Cerebellar cortex (tissue), 1 donor: ENCODE results near the gene SIRT6.
"Not testable (repeated sequence)": the region's sequence is repeated elsewhere in the genome, so short reads cannot be mapped to it uniquely, and the experiment has no call there.

ENCODE experiments used
- DNase-seq: peaks from one replicate; pipeline ENCODE4 v3.0.0-alpha.2; 2015; ENCODE audit warnings: low spot score

Gene SIRT6

DNA sequence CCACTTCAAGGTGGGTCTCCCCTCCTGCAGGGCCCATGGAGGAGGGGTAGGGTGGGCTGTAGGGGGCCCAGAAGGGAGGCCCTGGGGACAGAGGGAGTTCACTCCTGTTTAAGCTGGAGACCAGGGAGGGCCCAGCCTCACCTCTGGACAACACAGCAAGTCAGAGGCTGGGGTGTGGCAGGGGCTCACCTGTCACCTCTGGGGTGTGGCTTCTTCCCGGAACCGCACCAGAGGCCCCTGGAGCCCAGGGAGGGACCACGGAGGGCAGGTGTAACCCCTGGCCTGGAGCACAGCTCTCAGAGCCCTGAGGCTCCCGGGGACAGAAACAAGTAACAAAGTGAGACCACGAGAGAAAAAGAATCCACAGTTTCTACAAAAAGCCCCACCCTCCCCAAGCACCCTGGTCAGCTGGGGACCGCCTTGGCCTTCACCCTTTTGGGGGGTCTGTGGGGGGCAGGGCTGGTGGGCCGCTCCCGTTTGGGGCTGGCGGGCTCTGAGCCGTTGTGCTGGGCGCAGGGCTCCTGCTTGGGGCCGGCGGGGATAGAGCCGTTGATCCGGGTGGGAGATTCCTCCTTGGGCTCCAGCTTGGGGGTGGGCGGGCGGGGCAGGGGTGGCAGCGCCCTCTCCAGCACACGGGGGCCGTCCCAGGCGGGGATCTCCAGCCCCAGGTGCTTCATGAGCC is 8.0 kb downstream of the SIRT6 start:
- DNase-seq = no peak

- no peak for DNase-seq
Measured at GRCh38 chr19:4173479-4174212, 8.7 kb downstream of the SIRT6 start.

DNA sequence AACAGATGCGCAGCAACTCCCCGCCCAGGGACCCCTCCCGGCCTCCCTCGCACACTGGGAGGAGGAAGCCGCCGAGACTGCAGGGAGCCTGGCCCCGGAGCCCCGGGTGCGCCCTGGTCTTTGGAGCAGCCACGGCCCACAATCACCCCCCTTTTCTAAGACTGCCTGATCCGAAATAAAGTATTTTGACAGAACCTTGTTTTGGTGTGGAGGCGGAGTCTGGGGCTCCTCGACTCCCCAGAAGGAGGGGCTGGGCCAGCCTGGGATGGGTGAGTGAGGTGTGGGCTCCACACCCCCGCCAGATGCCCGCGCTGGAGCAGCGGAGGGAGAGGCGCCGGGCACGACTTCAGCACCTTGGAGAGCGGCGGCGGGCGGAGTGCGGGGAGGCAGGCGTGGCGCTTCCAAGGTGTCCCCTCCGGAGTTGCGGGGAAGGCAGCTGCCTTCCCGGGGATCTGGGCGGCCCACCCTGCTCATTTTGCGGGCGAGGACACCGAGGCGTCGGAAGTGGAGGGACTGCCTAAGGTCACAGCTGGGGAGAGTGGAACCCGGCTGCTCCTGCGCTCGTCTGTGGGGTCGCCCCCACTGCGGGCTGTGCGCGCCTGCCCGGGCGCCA is 9.4 kb downstream of the SIRT6 start:
- no peak for DNase-seq

DNA sequence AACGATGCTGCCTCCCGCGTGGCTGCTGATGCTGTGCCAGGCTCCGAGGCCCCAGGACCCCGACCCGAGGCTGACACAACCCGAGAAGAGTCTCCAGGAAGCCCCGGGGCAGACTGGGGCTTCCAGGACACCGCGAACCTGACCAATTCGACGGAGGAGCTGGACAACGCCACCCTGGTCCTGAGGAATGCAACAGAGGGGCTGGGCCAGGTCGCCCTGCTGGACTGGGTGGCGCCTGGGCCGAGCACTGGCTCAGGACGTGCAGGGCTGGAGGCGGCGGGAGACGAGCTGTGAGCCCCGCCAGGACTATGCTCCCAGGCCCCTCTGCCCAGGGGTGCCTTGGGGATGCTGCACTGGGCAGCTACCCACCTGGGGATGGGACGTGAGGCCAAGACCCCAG is 10.7 kb downstream of the SIRT6 start:
- no peak for DNase-seq

DNA sequence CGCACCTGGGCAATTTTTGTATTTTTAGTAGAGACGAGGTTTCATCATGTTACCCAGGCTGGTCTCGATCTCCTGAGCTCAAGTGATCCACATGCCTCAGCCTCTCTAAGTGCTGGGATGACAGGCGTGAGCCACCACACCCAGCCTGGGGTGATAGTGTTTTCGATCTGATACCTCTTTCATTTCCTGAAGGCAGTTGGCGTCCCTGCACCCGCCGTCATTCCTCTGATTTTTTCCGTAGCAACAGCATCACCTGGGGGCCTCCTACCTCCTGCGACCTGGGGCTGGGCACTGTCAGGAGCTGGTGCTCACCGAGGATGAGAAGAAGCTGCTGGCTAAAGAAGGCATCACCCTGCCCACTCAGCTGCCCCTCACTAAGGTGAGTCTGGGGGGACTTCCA is 18.1 kb downstream of the SIRT6 start:
- no peak for DNase-seq

DNA sequence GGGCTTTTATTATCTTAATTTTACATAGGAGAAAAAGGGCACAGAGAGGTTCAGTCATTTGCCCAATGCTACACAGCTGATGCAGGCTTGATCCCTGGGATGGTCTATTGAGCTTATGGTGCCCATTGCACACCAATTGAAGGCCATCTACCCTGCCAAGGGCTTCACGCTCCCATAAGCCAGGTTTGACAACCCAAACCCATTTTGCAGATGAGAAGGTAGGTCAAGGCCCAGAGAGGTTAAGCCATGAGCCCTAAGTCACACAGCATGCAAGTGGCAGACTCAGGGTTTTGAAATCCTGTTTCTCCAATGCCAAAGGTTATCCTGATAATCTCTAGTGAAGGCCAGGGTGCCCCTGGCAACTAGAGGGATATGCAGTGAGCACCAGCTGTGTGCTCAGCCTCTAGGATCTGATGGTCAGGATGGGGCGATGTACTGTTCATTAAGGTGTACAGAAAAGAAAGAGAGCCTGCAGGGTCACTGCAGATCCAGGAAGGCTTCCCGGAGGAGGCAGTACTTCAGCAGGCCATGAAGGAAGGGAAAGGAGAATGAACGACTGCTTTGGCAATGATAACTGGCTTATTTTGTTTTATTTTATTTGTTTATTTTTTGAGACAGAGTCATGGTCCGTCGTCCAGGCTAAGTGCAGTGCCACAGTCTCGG is 20.8 kb downstream of the SIRT6 start:
- DNase-seq = no peak

DNA sequence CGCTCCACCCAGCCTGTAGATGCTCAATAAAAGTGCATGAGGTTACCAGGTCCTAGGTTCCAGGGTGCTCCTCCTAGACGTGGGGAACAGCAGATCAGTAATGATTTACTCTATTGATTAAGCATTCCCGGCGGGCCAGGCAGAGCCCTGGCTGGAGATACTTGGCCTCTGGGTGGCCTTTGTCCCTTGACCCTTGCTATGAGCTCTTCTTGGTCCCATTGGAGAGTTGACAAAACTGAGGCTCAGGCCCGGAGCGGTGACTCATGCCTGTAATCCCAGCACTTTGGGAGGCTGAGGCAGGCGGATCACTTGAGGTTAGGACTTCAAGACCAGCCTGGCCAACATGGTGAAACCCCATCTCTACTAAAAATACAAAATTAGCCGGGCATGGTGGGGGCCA is 24.4 kb downstream of the SIRT6 start:
- DNase-seq = not testable (repeated sequence)

GRCh38 chr19:4157164-4157563 is 25.2 kb downstream of the SIRT6 start:
- no peak for DNase-seq

DNA sequence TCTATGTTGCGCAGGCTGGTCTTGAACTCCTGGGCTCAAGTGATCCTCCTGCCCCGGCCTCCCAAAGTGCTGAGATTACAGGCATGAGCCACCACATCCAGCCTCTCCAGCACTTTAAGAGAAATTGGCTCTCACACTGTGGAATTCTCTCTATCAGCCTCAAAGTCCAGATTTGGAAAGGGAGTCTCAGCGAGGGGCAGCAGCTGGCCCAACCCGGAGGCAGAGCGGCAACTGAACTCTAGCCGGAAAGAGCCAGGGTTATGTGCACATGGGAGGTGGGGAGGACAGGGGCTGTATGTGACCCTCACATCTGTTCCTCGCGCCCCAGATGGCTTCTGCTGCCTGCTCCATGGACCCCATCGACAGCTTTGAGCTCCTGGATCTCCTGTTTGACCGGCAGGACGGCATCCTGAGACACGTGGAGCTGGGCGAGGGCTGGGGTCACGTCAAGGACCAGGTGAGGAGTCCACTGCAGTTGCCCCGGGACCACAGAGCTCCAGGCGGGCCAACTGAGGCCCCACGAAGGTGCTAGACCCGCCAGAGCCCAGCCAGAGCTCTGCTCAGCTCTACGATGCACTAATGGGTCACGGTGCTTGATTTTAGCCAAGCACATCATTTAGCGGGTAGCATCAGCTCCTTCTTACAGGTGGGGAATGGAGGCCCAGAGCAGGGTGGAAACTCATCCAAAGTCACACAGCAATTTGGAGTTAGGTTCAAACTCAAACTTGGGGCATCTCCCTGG is 27.6 kb downstream of the SIRT6 start:
- no peak for DNase-seq

DNA sequence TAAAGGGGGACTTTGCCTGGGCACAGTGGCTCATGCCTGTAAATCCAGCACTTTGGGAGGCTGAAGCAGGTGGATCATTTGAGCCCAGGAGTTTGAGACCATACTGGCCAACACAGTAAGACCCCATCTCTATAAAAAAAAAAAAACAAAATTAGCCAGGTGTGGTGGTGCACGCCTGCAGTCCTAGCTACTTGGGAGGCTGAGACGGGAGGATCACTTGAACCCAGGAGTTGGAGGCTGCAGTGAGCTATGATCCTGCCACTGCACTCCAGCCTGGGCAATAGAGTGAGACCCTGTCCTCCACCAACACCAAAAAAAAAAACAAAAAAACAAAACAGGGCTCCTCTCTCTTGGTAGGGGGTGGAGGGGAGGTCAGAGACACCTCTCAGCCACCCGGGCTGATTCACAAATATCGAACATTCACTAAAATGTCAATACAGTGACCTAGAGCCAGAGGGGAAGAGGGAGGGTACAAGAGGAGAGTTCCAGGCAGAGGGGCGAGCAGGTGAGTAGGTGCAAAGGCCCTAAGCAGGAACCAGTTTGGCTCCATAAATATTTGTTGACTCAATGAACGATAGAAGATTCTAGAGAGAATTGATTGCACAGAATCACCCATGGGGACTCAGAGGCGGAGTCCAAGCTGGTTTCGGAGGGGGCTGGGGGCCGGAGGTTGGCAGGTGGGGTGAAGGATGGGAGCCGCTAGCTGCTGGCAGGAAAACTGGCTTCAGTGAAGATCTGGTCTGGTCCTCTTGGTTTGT is 29.9 kb downstream of the SIRT6 start:
- DNase-seq = no peak

DNA sequence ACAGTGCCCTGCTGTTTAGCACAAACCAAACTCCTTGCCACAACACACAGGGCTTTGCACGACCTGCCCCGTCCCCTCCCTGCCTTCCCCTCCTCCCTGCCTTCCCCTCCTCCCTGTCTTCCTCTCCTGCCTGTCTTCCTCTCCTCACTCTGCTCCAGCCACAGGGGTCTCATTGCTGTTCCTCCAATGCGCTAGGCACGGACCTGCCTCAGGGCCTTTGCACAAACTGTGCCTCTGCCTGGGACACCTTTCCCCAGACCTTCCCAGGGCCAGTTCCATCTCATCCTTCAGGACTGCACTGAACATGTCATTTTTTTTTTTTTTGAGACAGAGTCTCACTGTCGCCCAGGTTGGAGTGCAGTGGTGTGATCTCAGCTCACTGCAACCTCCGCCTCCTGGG is 30.7 kb downstream of the SIRT6 start:
- no peak for DNase-seq

- no peak for DNase-seq
Measured at GRCh38 chr19:4149518-4150288, 32.7 kb downstream of the SIRT6 start.

DNA sequence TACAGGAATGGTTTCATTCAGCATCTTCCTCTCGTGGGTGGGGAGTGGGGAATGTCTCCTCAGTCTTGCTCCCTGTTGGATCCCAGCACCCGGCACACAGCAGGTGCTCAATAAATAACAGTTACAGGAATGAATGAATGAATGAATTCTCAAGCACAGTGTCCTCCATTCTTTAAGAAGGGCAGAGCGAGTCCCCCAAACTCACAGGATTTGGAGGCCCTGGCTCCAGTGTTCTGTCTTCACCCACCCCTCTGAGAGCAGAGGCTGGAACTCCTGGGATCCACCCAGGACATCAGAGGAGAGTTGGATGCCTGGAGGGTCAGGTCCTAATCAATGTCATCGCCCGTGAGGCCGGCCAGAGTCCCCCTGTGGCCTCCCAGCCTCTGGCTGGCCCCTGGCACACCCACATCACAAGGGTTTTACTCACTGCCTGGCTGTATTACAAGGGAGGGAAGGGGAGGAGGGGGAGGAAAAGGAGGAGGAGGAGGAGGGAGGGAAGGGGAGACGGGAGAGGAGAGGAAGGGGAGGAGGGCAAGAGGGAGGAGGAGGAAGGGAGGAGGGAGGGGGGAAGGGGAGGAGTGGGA is 37.6 kb downstream of the SIRT6 start:
- DNase-seq = no peak

DNA sequence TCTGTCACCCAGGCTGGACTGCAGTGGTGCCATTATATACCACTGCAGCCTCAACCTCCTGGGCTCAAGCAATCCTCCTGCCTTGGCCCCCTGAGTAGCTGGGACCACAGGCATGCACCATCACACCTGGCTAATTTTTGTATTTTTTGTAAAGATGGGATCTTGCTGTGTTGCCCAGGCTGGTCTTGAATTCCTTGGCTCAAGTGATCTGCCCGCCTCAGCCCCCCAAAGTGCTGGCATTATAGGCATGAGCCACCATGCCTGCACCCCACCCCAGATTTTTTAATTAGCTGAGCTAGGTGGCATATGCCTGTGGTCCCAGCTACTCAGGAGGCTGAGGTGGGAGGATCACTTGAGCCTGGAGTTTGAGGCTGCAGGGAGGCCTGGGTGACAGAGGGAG is 39.4 kb downstream of the SIRT6 start:
- not testable (repeated sequence) for DNase-seq

DNA sequence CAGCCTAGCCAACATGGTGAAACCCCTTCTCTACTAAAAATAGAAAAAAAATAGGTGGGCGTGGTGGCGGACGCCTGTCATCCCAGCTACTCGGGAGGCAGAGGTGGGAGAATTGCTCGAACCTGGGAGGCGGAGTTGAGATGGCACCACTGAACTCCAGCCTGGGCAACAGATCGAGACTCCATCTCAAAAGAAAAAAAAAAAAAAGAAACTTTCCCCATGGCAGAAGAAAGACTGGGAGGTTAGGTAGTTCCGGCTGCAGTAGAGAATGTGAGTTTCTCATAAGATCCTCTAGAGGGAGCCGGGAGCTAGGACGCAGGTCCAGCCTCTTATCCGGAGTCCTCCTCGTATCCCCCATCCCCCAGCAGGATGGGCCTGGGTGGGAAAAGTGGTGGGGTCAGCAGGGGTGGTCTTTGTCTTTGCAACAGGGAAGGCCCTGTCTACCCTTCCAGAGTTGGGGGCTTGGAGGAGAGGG is 42.1 kb downstream of the SIRT6 start:
- peak; percentile 70 for DNase-seq

- peak; percentile 71 for DNase-seq
Measured at GRCh38 chr19:4139614-4140236, 42.6 kb downstream of the SIRT6 start.

DNA sequence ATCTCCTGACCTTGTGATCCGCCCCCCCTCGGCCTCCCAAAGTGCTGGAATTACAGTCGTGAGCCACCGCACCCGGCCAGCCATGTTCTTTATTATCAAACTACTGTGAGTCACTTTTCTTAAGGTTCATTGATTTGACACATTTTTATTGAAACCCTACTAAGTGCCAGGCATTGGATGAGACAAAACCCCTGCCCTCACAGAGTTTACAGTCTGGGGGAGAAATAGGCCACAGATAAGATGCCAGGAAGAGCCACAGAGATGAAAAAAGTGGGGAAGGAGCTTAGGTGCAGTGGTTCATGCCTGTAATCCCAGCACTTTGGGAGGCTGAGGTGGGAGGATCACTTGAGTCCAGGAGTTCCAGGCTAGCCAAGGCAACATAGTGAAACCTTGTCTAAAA is 43.9 kb downstream of the SIRT6 start:
- DNase-seq = no peak

DNA sequence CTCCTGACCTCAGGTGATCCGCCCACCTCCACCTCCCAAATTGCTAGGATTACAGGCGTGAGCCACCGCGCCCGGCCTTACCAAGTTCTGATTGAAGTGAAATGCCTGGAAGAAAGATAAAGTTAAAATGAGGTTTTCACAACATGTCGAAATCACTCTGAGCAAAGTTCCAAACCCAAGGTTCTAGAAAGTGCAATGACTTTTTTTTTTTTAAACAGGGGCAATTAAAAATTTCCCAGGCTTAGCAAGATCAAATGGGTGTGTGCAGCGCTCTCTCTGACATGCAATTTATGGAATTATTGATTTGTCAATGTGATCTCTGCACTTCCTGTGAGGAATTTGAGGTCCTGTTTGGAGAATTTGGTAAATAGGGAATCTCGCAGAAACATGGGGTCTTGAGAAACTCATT is 45.7 kb downstream of the SIRT6 start:
- no peak for DNase-seq

GRCh38 chr19:4135386-4135785 is 47.0 kb downstream of the SIRT6 start:
- not testable (repeated sequence) for DNase-seq

GRCh38 chr19:4134351-4134750 is 48.0 kb downstream of the SIRT6 start:
- DNase-seq = no peak
